Panc1 (cell line): ENCODE data around the gene EEF1AKMT3. TPM values are rescaled to one million over a fixed set of nuclear protein-coding genes. Genes with fewer than 3 reads are reported as not detected.

Experiments
- ATAC-seq: fragments of 200-7000 bp; cut with Tn5 transposase; 2 replicates; pipeline ENCODE4 v1.9.1; 2020; ENCODE audit warnings: mild to moderate bottlenecking, moderate library complexity
- Bru-seq: library from RNA; stranded (reverse); fragments of 400-500 nt; gene quantifications from one replicate; lab custom pipeline; 2021; lab: Mats Ljungman, UMichigan
- BruChase-seq, 2 experiments: library from RNA; stranded (reverse); fragments of 400-500 nt; gene quantifications; one replicate each; lab custom pipeline; 2021; lab: Mats Ljungman, UMichigan
- BruUV-seq: library from RNA; stranded (reverse); fragments of 400-500 nt; replicated peaks from 2 replicates; lab custom pipeline; 2021; lab: Mats Ljungman, UMichigan
- CTCF ChIA-PET: fragments of 300-600 bp; sonication (Branson Sonifier 250); formaldehyde crosslinking; loops from one replicate; lab custom pipeline; 2022; ENCODE audit warnings: antibody characterized with exemption; lab: Charles Lee
- POLR2A ChIA-PET: fragments of 300-600 bp; sonication (Branson Sonifier 250); formaldehyde crosslinking; loops from one replicate; lab custom pipeline; 2022; ENCODE audit warnings: antibody characterized with exemption; lab: Charles Lee
- DNase-seq: peaks from one replicate; pipeline ENCODE4 v3.0.0-alpha.2; 2010; ENCODE audit warnings: low read depth, low spot score
- H3K27ac ChIP-seq: 2 replicates; pipeline ENCODE4 v1.5.1; 2011; ENCODE audit warnings: mild to moderate bottlenecking, low read length, inconsistent platforms
- H3K27me3 ChIP-seq: fragments of 200-500 bp; sonication (Bioruptor generic); 2 replicates; pipeline ENCODE4 v1.6.0; 2014; ENCODE audit warnings: low read length, inconsistent platforms; ENCODE audit not compliant: control insufficient read depth, insufficient read depth
- H3K36me3 ChIP-seq: fragments of 200-500 bp; sonication (Bioruptor generic); 2 replicates; pipeline ENCODE4 v1.5.1; 2014; ENCODE audit warnings: inconsistent platforms, mild to moderate bottlenecking, low read length, moderate library complexity; ENCODE audit not compliant: control insufficient read depth, insufficient read depth
- H3K4me1 ChIP-seq: 2 replicates; pipeline ENCODE4 v1.5.1; 2011; ENCODE audit warnings: inconsistent platforms, mild to moderate bottlenecking, low read length, moderate library complexity; ENCODE audit not compliant: control insufficient read depth, insufficient read depth
- H3K4me3 ChIP-seq, 2 experiments: 2 replicates each; pipeline ENCODE4 v1.5.1; 2011 to 2012; ENCODE audit warnings: low read depth in 2 of 2, low read length in 2 of 2, mild to moderate bottlenecking in 2 of 2, inconsistent platforms in 1 of 2, moderate library complexity in 1 of 2
- H3K9me3 ChIP-seq: fragments of 200-500 bp; sonication (Bioruptor generic); 2 replicates; pipeline ENCODE4 v1.5.1; 2014; ENCODE audit warnings: low read depth, mild to moderate bottlenecking, inconsistent platforms, low read length, moderate library complexity; ENCODE audit not compliant: control insufficient read depth, insufficient read depth
- POLR2AphosphoS5 ChIP-seq: IDR thresholded peaks from 2 replicates; pipeline ENCODE4 v1.6.1; 2012; ENCODE audit warnings: mild to moderate bottlenecking, low read depth, low read length, moderate library complexity
- SIN3A ChIP-seq: IDR thresholded peaks from 2 replicates; pipeline ENCODE4 v1.6.1; 2012; ENCODE audit warnings: low read depth, mild to moderate bottlenecking, low read length, moderate library complexity, borderline replicate concordance; ENCODE audit not compliant: insufficient read depth
- TCF7L2 ChIP-seq: IDR thresholded peaks from 2 replicates; pipeline ENCODE4 v1.6.1; 2011; ENCODE audit warnings: mild to moderate bottlenecking, low read depth, low read length, inconsistent platforms
- in situ Hi-C: cut with HindIII; loops from 2 replicates; pipeline ENCODE4 v1.10.0; 2016; ENCODE audit warnings: low sequenced_read_pairs, low pct_unique_long_range_greater_than_20kb
- intact Hi-C: fragments of 100-400 bp; cut with micrococcal nuclease; formaldehyde crosslinking; loops from one replicate; pipeline ENCODE4 v1.10.0; 2022; ENCODE audit not compliant: unreplicated experiment
- long read RNA-seq: library from polyadenylated mRNA; unstranded; transcript quantifications from one replicate; pipeline ENCODE4 v2.0.0, GENCODE V29; 2021; ENCODE audit not compliant: unreplicated experiment
- polyA plus RNA-seq: library from polyadenylated mRNA; unstranded; fragments of >200 nt; gene quantifications from one replicate; pipeline ENCODE4 v1.2.1, GENCODE V29; 2012; ENCODE audit warnings: missing spikeins; ENCODE audit not compliant: insufficient read length
- total RNA-seq: library from RNA; stranded (reverse); gene quantifications from one replicate; pipeline ENCODE4 v1.2.1, GENCODE V29; 2021; ENCODE audit not compliant: unreplicated experiment
- TF ChIP-seq, protein P1 (sequence below): fragments of 450-650 bp; IDR thresholded peaks from 2 replicates; pipeline ENCODE4 v1.5.1; 2017; ENCODE audit warnings: mild to moderate bottlenecking
- TF ChIP-seq, protein P2 (sequence below), 2 experiments: IDR thresholded peaks; 2 replicates each; pipeline ENCODE4 v1.6.1; 2011 to 2012; ENCODE audit warnings: low read depth in 2 of 2, control low read depth in 1 of 2, low read length in 1 of 2, mild to moderate bottlenecking in 1 of 2, moderate library complexity in 1 of 2; ENCODE audit not compliant: insufficient read depth in 1 of 2

Gene EEF1AKMT3
- total RNA-seq (7.4 TPM), Bru-seq, nascent RNA (percentile 55 among the genes with signal in this experiment), BruChase-seq, experiment 1, labeled RNA remaining after a 2-hour chase (percentile 79 among the genes with signal in this experiment), BruChase-seq, experiment 2, labeled RNA remaining after a 6-hour chase (percentile 83 among the genes with signal in this experiment)
- polyA plus RNA-seq: 6.2 TPM
- long read RNA-seq, partial matches to known transcripts: 2 of 13 reads
- long read RNA-seq, other reads (novel, unspliced or antisense): 3 of 13 reads

DNA sequence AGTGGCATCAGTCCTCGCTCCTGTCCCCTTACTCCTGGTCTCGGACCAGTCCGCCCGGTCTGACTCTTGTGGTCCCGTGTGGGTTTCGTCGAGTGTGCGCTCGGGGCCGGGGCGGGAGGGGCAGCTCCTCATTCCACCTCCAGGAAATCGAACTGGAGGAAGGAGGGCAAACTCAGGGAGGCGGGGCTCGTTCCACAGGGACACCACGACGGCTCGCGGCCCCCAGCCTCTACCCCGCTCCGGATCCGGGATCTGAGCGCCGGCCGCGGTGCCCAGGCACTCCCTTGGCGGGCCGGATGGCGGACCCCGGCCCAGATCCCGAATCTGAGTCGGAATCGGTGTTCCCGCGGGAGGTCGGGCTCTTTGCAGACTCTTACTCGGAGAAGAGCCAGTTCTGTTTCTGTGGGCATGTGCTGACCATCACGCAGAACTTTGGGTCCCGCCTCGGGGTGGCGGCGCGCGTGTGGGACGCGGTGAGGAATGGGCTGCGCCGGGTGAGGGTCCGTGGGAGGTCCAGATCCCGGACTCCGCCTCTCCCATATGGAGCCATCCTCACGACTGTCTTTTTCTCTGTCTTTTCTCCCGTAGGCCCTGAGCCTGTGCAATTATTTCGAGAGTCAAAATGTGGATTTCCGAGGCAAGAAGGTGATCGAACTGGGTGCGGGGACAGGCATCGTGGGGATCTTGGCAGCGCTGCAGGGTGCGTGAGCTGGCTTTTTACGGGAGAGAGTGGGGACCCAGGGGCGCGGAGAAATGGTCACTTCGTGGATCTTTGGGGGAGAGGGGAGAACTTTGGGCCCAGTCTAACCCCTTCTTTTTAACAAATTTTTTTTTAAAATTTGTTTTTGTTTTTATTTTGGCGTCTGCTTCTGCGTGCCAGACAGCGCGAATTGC lies at the start of gene EEF1AKMT3:
Gene EEF1AKMT3 (plus strand): TSS at position 186 of the 894 bp plus-strand sequence. CDS start 111 bp downstream, at position 297.
- in situ Hi-C loops (no loop called here), intact Hi-C loops (no loop called here)
- CTCF ChIA-PET: no interaction called here
- Histone ChIP-seq H3K4me3 (peak within 1 kb of the TSS; percentile 81 to 94), H3K9me3 (no peaks in the 10 kb centered on the region), H3K36me3 (peaks cover 2% of the 10 kb centered on the region; the same call in 1 of the 2 replicates), H3K27ac (peak within 1 kb of the TSS; percentile 96), H3K4me1 (peaks cover 6% of the 10 kb centered on the region), H3K27me3 (no peaks in the 10 kb centered on the region)
- BruUV-seq: no TSS peak
- ATAC-seq (peak; percentile 77), DNase-seq (no peak)
- POLR2A ChIA-PET: interaction anchor here (0.6 kb wide), 1 partner anchor 132 kb away, joined by 9 read pairs; no protein-coding TSS in a partner anchor
- TF ChIP-seq TCF7L2: no peak
- TF ChIP-seq, protein P1, sequence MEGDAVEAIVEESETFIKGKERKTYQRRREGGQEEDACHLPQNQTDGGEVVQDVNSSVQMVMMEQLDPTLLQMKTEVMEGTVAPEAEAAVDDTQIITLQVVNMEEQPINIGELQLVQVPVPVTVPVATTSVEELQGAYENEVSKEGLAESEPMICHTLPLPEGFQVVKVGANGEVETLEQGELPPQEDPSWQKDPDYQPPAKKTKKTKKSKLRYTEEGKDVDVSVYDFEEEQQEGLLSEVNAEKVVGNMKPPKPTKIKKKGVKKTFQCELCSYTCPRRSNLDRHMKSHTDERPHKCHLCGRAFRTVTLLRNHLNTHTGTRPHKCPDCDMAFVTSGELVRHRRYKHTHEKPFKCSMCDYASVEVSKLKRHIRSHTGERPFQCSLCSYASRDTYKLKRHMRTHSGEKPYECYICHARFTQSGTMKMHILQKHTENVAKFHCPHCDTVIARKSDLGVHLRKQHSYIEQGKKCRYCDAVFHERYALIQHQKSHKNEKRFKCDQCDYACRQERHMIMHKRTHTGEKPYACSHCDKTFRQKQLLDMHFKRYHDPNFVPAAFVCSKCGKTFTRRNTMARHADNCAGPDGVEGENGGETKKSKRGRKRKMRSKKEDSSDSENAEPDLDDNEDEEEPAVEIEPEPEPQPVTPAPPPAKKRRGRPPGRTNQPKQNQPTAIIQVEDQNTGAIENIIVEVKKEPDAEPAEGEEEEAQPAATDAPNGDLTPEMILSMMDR: no peak
- no peak for TF ChIP-seq POLR2AphosphoS5
- TF ChIP-seq SIN3A: no peak
- TF ChIP-seq, protein P2, sequence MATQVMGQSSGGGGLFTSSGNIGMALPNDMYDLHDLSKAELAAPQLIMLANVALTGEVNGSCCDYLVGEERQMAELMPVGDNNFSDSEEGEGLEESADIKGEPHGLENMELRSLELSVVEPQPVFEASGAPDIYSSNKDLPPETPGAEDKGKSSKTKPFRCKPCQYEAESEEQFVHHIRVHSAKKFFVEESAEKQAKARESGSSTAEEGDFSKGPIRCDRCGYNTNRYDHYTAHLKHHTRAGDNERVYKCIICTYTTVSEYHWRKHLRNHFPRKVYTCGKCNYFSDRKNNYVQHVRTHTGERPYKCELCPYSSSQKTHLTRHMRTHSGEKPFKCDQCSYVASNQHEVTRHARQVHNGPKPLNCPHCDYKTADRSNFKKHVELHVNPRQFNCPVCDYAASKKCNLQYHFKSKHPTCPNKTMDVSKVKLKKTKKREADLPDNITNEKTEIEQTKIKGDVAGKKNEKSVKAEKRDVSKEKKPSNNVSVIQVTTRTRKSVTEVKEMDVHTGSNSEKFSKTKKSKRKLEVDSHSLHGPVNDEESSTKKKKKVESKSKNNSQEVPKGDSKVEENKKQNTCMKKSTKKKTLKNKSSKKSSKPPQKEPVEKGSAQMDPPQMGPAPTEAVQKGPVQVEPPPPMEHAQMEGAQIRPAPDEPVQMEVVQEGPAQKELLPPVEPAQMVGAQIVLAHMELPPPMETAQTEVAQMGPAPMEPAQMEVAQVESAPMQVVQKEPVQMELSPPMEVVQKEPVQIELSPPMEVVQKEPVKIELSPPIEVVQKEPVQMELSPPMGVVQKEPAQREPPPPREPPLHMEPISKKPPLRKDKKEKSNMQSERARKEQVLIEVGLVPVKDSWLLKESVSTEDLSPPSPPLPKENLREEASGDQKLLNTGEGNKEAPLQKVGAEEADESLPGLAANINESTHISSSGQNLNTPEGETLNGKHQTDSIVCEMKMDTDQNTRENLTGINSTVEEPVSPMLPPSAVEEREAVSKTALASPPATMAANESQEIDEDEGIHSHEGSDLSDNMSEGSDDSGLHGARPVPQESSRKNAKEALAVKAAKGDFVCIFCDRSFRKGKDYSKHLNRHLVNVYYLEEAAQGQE (IDR thresholded peaks at IDR 0.05; ENCODE audit: insufficient read depth in 1 of 2, low read depth in 2 of 2, low read length in 1 of 2): no peak

DNA sequence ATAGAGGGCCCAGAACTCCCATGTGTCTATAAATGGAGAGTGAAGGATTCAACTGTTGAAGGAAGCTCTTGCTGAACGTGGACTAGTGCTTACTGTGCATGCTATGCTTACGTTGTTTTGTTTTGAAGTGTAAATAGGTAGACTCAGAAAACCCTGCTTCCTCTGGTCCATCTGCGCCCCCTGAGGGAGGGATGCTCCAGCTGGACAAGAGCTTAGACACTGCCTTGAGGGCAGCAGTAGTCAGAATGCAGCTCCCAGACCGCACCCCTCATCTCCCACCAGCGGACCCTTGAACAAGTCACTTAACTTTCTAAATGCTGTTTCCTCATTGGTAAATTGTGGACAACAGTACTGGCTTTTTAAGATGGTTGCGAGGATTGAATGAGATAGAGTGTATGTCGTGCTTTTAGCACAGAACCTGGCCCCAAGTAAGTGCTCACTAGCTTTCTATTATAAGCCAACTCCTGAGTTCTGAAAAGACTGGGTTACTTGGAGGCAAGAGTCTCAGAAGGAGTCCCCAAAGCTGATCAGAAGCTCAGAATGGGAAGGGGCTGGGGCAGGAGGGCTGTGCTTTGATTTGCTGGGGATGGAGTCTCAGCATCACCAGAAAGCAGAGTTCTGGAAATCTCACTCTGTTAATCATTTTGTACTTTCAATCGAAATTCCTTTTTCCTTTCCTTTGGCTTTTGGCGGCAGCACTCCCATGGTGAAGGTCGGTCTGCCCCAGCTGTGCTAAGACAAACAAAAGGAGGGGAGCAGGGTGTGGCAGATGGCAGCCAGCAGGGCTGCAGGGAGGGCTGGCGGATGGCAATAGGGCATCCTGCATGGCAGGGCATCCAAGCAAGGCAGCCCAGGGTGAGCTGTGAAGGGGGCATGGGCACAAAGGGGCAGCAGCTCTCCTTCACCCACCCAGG lies 49.4 kb upstream of the EEF1AKMT3 start:
- TF ChIP-seq, protein P1: no peak
- TF ChIP-seq SIN3A (no peak), POLR2AphosphoS5 (no peak), TCF7L2 (no peak)
- TF ChIP-seq, protein P2 (IDR thresholded peaks at IDR 0.05; ENCODE audit: insufficient read depth in 1 of 2, low read depth in 2 of 2, low read length in 1 of 2): no peak
- BruUV-seq: no TSS peak
- Histone ChIP-seq H3K4me3 (no peak overlapping the region), H3K4me1 (peaks cover 4% of the 10 kb centered on the region; the same call in 1 of the 2 replicates), H3K36me3 (no peaks in the 10 kb centered on the region), H3K9me3 (no peaks in the 10 kb centered on the region), H3K27ac (no peak overlapping the region), H3K27me3 (no peaks in the 10 kb centered on the region)
- DNase-seq (no peak), ATAC-seq (no peak)
- ChIA-PET CTCF (interaction anchor here (1.0 to 1.1 kb wide), 2 partner anchors 12 to 33 kb away, joined by 3 to 4 read pairs; no protein-coding TSS in a partner anchor), POLR2A (no interaction called here)
- intact Hi-C loops (no loop called here), in situ Hi-C loops (no loop called here)
